GM21529 (cell line): ENCODE data around the gene TMEM121.

ENCODE experiments used
- ATAC-seq: cut with Tn5 transposase; IDR thresholded peaks from one replicate; pipeline ENCODE4 v1.9.1; 2021; ENCODE audit not compliant: unreplicated experiment

The TMEM121 gene

DNA sequence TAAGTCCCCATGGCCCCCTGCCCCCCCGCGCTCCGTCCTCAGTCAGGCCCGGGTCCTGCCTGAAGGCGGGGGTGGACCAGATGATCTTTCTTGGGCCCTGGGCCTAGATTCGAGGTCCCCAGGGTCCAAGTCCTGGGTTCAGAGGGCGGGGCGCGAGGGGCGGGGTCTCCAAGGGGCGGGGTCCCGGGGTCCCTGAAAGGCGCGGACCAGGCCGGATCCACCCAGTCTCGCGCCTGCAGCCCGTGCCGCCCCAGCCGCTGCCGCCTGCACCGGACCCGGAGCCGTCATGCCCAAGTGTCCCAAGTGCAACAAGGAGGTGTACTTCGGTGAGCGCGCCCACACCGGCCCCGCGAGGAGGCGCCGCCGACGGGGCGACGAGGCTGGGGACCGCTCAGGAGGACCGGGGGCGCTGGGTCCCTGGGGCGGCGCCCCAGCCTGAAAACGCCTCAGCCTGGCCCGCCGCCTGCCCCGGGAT lies 39.4 kb upstream of the TMEM121 start:
- no peak for ATAC-seq

DNA sequence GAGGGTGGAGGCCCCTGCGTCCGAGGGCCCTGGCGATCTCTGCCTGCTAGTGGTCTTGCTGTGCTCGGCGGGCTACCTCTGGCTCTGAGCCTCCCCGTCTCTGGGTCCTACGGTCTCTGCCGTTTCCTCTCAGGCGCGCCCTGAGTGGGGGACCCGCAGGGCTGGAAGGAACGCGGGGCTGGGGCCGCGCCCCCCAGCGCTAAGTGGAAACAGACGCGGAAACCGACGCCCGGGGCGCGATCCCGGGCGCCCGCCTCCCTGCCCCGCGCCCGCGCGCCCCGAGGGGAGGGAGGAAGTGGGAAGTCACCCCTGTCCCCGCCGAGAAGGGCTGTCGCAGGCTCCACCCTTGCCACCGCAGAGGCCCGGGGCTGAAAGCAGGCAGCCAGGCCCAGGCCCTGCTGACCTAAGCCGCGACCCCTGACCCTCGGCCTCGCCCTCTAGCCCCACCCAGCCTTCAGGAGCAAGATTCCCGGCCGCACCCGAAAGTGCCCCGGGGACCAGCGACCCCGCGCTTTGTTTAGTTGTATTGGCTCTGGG lies 38.9 kb upstream of the TMEM121 start:
- no peak for ATAC-seq

DNA sequence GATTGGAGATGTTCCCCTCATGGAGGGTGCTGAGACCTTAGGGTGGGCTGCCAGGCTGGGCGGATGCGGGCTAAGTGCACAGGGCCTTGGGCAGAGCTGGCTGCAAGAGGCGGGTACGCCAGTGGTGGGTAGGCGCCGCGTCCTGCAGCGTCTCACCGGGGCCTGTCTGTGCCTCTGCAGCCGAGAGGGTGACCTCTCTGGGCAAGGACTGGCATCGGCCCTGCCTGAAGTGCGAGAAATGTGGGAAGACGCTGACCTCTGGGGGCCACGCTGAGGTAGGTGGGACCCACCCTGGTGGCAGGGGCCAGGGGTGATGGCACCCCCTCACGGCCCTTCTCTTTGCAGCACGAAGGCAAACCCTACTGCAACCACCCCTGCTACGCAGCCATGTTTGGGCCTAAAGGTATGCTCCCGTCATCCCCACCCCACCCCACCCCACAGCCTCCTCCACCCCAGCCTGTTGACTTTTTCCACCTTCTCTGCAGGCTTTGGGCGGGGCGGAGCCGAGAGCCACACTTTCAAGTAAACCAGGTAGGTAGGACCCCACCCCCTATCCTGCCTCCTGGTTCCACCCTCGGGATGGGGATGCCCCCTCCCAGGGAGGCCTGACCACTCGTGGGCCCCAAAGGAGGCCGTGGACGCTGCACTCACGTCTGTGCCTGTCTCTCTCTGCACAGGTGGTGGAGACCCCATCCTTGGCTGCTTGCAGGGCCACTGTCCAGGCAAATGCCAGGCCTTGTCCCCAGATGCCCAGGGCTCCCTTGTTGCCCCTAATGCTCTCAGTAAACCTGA lies 38.2 kb upstream of the TMEM121 start:
- no peak for ATAC-seq

DNA sequence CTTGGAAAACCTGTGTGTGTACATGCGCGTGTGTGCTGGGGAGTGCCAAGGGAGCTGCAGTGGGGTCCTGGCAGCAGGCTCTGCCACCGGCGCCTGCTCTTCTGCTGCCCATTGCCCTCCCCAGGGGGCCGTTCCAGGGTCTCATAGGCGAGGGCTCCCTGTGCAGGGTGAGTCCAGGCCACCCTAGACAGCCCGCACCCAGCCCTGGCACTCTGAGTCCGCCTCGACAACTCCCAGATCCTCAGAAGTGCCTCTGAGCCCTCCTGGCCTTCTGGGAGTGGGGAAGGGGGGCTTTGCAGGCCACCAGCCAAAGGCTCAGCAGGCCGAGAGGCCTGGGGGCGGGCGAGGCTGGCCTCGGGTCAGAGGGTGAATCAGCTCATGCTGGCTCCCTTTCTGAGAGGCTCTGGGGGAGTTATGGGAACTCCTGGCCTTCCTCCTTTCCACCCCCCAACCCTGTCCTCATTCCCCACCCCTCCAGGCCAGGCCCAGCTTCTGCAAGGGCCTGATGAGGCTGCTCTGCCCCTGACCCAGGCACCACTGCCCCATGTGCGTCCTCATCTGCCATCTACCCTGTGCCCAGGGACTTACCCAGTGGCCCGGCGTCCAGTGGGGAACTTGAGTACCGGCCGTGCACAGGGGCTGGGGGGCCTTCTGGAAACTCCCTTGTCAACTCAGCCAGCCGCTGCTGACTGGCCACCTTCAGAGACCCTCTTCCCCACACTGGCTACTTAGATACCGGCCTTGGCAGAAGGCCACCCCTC lies 37.4 kb upstream of the TMEM121 start:
- no peak for ATAC-seq

DNA sequence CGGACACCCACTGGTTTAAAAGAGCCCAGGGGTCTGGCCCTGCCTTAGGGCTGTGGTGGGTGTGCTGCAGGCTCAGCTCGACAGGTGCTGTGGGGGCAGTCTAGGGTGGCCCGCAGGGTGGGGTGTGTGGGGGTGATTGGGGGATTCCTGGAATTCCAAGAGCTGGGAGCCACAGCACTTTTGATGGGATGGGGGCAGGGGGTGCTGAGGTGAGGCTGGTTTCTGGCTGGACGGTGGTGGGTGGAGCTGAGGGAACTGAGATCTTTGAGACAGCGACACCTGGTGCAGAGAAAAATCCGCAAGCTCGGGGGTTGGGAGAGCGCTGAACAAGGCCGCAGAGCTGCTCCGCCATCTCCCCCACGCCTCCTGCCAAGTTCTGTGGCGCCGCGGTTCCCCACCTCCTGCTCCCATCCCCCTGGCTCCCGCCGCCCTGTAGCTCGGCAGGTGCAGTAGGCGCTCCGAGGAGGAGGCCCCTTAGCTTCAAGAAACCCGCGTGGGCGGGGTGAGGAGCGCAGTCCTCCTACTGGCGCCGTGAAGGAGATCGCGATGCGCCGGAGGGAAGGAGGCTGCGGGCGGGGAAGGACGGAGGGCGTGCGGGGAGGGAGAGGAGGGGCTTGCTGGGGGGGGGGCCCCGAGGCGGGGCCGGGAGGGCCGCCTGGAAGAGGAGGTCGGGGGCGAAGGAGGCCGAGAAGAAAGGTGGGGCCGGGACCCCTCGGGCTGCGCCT lies 36.7 kb upstream of the TMEM121 start:
- no peak for ATAC-seq

DNA sequence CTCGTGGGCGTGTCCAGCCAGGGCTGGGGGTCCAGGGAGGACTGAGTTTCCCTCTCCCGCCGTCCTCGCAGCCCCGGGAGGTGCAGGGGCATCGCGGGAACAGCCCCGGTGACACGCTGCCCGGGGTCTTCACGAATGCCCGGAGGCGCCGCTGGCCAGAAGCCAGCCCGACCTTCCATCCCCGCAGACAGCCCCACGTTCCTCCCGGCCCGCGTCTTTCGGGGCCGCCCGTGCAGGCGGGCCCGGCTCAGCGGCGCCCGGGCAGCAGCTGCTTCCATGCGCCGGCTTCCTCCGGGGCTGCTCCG lies 36.2 kb upstream of the TMEM121 start:
- peak; percentile 3 for ATAC-seq

DNA sequence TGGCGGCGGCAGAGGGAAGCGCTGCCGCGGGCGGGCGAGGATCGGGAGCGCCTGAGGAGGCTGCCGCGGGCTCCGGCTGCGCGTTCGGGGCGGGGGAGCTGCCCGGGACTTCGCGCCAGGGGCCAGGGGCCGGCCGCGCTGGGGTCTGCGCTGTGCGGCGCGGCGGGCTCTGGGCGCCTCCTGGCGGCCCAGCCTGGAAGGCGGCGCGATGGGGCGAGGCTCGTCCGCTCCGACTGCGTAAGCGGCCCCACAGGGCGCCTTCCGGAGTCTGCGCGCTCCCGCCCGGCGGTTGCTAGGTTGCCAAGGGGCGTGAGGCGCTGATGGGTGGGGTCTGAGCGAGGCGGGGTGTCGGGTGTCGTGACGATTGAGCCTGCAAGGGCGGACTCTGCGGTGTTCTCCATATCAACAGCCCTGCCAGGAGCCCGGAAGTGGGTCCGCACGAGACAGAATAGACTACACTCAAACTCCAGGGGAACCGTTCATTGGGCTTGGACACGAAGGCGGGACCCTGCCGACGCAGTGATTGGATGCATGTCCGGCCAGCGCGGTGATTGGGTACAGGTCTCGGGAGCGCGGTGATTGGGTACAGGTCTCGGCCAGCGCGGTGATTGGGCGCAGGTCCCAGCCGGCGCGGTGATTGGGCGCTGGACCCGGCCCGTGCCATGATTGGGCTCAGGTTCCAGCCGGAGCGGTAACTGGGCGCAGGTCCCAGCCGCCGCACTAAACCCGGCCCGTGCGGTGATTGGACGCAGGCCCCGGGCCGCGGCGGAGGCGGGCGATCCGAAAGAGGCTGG lies 35.6 kb upstream of the TMEM121 start, which contains the start of gene TEDC1:
Gene TEDC1, plus strand, starts transcription at position 675 of the 794 bp plus-strand sequence. CDS start 130 bp downstream, outside the sequence.
- peak; percentile 68 for ATAC-seq

DNA sequence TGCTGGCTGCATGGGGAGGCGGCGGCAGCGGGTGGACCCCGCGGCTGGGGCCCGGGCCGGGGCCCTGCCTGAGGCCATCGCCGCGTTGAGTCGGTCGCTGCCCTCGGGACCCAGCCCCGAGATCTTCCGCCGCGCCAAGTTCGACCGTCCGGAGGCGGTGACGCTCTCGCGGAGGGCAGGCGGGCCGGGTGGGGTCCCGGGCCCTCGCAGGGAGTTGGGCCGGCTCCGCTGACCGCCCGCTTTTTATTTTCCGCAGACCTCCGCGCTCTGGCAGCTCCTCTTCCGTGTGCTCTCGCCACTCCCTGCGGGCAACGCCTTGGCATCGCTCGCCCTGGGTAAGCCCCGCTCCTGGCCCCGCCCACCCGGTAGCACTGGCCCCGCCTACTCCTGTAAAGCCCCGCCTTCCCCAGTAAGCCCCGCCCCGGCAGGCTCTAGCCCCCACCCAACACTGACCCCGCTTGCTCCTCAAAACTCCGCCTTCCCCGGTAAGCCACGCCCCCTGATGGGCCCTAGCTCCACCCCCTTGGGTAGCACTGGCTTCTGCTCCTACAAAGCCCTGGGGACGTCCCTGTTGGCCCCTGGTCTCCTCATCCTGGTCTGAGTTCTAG lies 34.9 kb upstream of the TMEM121 start:
- ATAC-seq, result no peak

DNA sequence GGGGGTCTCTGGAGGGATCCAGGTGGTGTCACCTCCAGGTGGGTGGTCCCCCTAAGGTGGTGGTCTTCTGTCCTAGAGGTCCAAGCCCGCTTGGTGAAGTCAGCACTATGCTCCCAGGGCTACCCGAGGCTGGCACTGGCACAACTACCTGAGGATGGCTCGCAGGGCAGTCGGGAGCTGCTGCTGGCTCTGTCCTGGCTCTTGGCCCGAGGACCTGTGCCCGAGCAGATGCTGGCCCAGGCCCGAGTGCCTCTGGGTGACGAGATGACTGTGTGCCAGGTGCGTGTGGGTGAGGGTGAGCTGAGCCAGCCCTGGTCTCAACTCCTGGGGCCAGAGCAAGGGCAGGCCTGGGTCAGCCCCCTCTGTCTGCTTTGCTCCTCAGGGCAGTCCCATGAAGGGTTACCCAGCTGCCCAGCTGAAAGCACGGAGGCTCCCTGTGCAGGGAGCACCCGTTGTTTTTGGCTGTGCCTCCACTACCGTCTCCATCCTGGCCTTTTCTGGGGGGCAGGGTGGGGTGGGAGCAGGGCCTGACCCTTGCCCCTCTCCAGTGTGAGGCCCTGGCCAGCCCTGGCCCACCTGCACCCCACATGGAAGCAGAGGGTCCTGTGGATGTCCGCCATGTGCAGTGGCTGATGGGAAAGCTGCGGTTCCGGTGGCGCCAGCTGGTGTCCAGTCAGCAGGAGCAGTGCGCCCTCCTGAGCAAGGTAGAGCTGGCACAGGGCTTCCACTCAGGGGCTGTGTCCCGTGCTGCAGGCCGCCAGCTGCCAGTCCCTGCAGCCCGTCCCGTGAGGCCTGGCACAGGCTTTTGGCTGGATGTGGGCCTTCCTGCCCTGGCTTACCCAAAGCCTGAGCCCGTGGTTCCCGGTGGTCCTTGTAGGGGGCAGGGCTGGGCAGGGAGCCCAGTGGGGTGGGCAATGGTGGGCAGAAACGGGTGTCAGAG lies 34.1 kb upstream of the TMEM121 start:
- ATAC-seq, result no peak

DNA sequence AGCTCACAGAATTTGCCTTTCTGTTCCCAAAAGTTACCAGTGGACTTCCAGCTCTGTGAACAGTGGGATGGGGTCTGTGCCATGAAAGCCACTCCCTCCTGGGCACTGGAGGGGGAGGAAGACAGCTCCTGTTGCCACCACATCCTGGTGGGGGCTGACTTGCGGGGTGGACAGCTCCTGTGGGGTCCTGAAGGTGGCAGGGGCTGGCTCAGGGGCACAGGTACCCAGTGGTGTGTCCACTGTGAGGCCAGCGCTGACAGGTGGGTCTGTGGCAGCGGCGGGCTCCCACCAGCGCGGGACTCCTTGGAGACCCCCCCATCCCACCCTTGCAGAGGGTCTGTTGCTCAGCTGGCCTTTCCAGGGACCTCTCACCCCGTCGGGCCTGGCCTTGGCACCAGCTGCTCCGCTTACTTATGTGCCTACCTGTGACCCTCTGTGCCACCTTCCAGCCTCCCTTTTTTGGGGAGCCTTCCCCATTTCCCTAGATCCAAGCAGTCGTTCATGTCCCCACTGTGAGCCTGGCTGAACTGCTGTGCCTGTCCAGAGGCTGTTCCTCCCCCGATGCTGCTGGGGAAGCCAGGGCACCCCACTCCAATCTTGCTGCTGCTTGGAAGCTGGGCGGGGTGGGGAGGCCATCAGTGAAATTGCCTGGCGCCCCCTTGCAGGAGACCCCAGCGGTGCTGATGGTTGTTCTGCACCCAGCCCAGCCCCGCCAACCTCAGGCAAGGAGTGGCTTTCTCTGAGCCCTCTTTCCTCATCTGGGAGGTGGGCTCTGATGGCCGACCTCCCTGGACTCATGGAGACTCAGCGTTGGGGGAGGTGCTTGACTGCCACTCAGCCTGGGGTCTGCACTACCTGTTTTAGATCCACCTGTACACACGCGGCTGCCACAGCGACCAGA lies 33.2 kb upstream of the TMEM121 start:
- ATAC-seq, result no peak

DNA sequence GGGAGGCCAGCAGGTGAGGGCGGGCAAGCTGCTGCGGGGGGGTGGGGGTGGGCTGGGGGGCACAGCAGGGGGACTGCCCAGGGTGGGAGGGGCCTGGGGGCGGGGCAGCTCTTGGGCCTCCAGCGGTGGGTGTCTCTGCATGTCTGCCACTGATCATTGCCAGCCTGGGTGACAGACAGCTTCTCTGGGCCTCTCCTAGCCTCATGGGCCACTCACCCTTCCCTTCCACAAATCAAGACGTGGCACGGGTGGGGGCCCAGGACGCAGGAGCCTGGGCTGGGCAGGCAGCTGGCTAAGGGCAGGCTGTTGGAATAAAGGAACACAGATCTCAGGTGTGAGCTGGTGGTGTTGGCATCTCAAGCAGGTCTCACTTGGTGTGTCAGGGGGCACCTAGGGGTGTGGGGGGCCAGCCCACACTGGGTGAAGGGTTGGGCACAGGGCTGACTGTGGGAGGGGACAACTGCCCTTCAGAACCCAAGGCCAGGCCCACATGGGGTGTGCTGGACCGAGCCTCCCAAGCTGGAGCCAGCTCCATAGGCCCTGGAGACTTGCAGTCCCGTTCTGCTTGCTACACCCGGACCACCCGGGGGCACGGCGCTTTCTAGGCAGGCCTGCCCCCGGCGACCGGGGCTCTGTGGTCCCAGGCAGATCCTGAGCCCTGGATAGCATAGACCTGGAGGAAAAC lies 32.3 kb upstream of the TMEM121 start:
- no peak for ATAC-seq

DNA sequence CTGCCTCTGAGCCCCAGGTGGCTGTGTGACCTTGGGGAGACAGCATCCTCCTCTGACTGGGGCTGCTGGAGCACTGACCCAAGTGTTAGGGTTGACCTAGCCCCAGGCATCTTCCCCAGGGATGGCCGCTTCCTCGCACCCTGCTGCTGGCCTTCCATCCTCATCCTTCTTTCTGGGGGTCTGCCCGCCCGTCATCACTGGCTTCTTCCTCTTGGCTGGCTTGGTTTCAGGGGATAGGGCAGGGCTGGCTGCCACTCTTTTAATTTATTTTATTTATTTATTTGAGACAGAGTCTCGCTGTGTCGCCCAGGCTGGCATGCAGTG lies 31.8 kb upstream of the TMEM121 start:
- no peak for ATAC-seq

DNA sequence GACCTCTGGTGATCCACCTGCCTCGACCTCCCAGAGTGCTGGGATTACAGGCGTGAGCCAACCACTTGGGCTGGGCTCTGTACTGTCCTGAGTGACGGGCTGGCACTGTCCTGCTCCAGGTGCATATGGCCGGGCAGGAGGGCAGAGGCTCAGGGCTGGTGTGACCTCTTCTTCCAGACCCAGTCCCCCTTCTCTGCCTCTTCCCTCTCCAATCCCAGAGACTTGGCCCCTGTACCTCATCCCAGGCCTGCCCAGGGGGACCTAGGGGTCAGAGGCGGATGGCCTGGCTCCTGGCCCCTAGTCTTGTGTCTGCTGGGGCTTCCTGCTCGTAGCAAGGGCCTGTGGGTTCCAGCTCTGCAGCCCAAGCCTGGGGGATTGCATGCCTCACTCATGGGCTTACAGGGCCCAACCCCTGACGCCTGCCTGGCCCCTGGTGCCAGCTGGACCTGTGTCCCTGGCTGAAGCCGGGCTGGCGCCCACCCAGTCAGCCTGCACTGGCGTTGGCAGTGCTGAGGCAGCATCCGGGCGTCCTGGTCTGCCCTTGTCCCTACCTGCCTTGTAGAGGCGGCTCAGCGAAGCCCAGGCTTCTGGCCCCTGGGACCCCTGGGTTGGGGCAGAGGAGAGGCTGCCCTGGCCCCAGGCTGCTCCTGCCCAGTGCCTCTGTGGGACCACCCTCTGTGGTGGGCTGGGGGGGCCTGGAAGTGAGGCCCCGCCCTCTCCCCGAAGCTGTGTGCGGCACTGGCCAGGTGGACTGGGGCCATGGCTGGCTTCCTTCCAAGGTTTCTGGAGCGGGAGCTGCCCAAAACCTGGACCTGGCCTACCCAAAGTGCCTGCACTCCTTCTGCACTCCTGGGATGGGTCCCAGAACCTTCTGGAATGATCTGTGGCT lies 31.0 kb upstream of the TMEM121 start:
- no peak for ATAC-seq

DNA sequence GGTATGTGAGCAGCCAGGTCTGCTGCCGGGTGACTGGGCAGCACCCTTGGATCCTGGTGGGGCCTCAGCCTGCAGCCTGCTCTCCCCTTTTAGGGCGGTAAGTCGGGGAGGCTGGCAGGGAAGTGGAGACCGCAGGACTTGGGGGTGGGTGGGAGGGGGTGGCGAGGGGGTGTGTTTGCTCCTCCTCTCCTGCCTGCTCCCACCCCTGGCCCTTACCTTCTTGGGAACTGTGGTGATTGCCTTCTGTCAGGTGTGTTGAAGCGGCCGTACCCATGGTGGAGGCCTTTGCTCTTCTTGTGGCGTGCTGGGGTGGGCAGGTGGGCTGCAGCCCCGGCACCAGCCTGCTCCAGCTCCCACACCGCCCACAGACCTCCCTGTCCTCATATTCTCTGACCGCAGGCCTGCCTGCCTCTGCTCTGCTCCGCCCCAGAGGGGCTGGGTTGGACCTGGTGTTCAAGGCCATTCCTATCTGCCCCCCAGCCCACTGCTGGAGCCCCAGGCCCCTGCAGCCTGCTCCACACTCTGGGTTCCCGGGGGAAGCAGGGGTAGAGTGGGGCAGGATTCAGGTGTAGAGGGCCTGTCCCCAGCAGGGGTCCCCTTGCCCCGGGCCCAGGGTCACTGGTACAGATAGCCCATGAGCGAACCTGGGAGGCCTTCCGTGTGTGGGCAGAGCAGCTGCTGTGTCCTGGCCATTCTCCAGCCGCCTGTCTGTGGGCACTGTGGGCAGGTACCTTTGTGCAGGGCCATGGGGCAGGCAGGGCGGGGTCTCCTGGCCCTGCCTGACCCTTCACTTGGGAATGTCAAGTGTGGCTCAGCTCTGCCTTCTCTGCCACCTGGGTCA lies 30.2 kb upstream of the TMEM121 start:
- ATAC-seq, result no peak

DNA sequence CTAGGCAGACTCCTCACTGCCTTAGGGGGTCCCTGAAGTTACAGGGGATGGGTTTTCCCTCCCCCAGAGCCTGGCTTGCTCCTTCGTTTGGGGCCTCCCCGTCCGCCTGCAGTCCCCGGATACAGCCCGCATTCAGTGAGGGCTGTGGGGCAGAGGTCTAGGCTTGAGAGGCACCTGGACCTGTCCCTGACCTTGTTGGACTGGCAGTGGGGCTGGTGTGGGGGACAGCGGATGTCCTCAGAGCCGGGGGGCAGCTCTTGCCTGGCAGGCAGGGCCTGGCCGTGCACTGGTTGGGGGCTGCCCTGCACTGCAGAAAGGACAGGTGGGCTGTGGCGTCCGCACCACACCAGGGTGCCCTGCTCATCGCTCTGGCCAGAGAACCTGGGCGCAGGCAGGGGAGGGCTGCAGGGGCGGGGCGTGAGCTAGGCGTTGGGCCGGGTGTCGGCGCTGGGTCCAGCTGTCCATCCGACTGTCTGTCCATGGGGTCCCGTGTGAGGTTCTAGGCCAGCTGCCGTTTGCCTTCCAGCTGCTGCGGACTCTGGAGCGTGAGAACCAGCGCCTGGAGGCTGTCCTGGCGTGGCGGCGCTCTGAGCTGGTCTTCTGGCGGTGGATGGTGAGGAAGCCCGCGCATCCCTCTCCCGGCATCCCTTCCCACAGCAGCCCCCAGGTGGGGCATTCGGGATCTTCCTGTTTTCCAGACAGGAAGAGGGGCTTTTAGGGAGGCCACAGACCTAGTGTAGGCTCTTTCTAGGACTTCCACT lies 29.4 kb upstream of the TMEM121 start:
- no peak for ATAC-seq
